GM21529 (cell line): Measurements from ENCODE around the gene GJB2.

Source experiments
- ATAC-seq: cut with Tn5 transposase; IDR thresholded peaks from one replicate; pipeline ENCODE4 v1.9.1; 2021; ENCODE audit not compliant: unreplicated experiment

Gene GJB2

GRCh38 chr13:20142927-20143480 is 49.7 kb downstream of the GJB2 start:
- ATAC-seq, result no peak

GRCh38 chr13:20142023-20142926 is 50.5 kb downstream of the GJB2 start:
- no peak for ATAC-seq

- ATAC-seq, result no peak
Measured at GRCh38 chr13:20141238-20142022, 51.3 kb downstream of the GJB2 start.

- no peak for ATAC-seq
Measured at GRCh38 chr13:20140487-20140886, 52.3 kb downstream of the GJB2 start.

- ATAC-seq, result no peak
Measured at GRCh38 chr13:20137875-20138274, 54.9 kb downstream of the GJB2 start.
